Colonic mucosa (tissue), 4 donors: Measurements from ENCODE around the gene CDIPT. TPM values are rescaled to one million over a fixed set of nuclear protein-coding genes. Genes with fewer than 3 reads are reported as not detected.

ENCODE experiments used
- DNase-seq: peaks from one replicate; pipeline ENCODE4 v3.0.0-alpha.2; 2020
- H3K27ac ChIP-seq: fragments of 200-600 bp; one replicate; pipeline ENCODE4 v1.8.0; 2021
- H3K27me3 ChIP-seq: fragments of 200-600 bp; one replicate; pipeline ENCODE4 v1.8.0; 2021
- H3K36me3 ChIP-seq: fragments of 200-600 bp; one replicate; pipeline ENCODE4 v1.8.0; 2021
- H3K4me1 ChIP-seq: fragments of 200-600 bp; one replicate; pipeline ENCODE4 v1.8.0; 2021; ENCODE audit warnings: mild to moderate bottlenecking
- H3K4me3 ChIP-seq: fragments of 200-600 bp; one replicate; pipeline ENCODE4 v1.8.0; 2021
- H3K9ac ChIP-seq, 2 donors: one replicate each; pipeline ENCODE4 v1.7.0; 2013; ENCODE audit warnings: control low read depth in 2 of 2, low read depth in 2 of 2, low read length in 2 of 2
- H3K9me3 ChIP-seq: fragments of 200-600 bp; one replicate; pipeline ENCODE4 v1.8.0; 2021
- CTCF ChIP-seq: fragments of 200-600 bp; IDR thresholded peaks from one replicate; pipeline ENCODE4 v1.8.0; 2022; ENCODE audit warnings: antibody characterized with exemption, mild to moderate bottlenecking
- intact Hi-C: fragments of 100-400 bp; cut with DNase I; formaldehyde crosslinking; loops from one replicate; pipeline ENCODE4 v1.14.1; 2022
- total RNA-seq, 2 donors: library from RNA; stranded (reverse); fragmentation: NEBNext Ultra II Directional in 1 of 2; extraction: Animal tissue kit (Norgen Biotek cat#: 25700) in 1 of 2; gene quantifications; one replicate each; pipeline ENCODE4 v1.2.1, GENCODE V29; 2021
- donor health status: healthy.
- donor health status: DM: no; HTN: no; CAD: no.
- donor health status: DM: no; HTN: no; CAD: no.

Gene CDIPT
- total RNA-seq, 2 donors from 2014 or later, result 58.1 to 62.7 TPM

GRCh38 chr16:29841631-29842030, 21.4 kb downstream of the CDIPT start:
- Histone ChIP-seq H3K27ac (no peak overlapping the region), H3K4me1 (no peaks in the 10 kb centered on the region), H3K36me3 (peaks cover 73% of the 10 kb centered on the region), H3K27me3 (no peaks in the 10 kb centered on the region), H3K9ac (no peak overlapping the region), H3K9me3 (no peaks in the 10 kb centered on the region), H3K4me3 (no peak overlapping the region)
- DNase-seq, result no peak
- intact Hi-C loops, result no loop called here
- TF ChIP-seq CTCF, result no peak

DNA sequence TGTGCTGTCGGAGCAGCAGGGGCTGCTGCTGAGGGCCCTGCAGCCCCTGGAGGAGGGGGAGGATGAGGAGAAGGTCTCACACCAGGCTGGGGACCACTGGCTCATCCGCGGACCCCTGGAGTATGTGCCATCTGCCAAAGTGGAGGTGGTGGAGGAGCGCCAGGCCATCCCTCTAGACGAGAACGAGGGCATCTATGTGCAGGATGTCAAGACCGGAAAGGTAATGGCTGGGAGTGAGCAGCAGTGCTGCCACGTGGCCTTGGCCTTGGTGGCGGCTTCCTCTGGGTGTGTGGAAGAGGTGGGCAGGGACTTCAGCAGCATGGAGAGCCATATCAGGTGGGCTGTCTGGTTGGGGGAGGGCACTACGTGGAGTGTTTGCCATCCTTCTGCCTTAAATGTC, 22.8 kb downstream of the CDIPT start:
- DNase-seq, result no peak
- Histone ChIP-seq H3K36me3 (peaks cover 66% of the 10 kb centered on the region), H3K9me3 (no peaks in the 10 kb centered on the region), H3K9ac (no peak overlapping the region), H3K4me1 (no peaks in the 10 kb centered on the region), H3K27me3 (no peaks in the 10 kb centered on the region), H3K4me3 (no peak overlapping the region), H3K27ac (no peak overlapping the region)
- TF ChIP-seq CTCF, result no peak
- intact Hi-C loops, result no loop called here

DNA sequence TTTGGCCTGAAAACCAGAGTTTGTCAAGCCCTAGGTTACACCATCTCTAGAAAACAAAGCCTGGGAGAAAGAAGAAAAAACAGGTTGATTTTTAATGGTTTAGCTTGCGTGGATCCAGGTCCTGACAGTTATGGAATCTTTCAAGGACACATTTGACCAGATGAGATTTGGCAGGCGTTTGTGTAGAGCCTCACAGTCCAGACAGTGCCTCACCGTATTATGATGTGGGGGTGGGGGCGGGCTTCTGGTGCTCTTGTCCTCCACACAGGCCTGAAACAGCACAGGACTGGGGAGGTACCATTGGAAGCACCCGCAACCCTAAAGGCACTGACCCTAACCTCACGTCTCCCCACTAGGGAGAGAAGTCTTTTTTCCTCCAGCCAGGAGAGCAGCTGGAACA, 23.2 kb downstream of the CDIPT start:
- Histone ChIP-seq H3K27me3 (no peaks in the 10 kb centered on the region), H3K36me3 (peaks cover 62% of the 10 kb centered on the region), H3K9me3 (no peaks in the 10 kb centered on the region), H3K27ac (no peak overlapping the region), H3K4me3 (no peak overlapping the region), H3K4me1 (no peaks in the 10 kb centered on the region), H3K9ac (no peak overlapping the region)
- intact Hi-C loops, result no loop called here
- no peak for TF ChIP-seq CTCF
- no peak for DNase-seq

- Histone ChIP-seq H3K9me3 (no peaks in the 10 kb centered on the region), H3K9ac (no peak overlapping the region), H3K4me3 (no peak overlapping the region), H3K27me3 (no peaks in the 10 kb centered on the region), H3K27ac (no peak overlapping the region), H3K36me3 (peaks cover 66% of the 10 kb centered on the region), H3K4me1 (no peaks in the 10 kb centered on the region)
- no peak for TF ChIP-seq CTCF
- intact Hi-C loops, result loop anchor here (2.0 kb wide), 1 partner anchor 13 kb away; no protein-coding TSS in a partner anchor
- DNase-seq, result no peak
Measured at GRCh38 chr16:29837841-29838240, 25.2 kb downstream of the CDIPT start.

GRCh38 chr16:29836623-29837022, 26.4 kb downstream of the CDIPT start:
- Histone ChIP-seq H3K9ac (no peak overlapping the region), H3K27ac (no peak overlapping the region), H3K4me3 (no peak overlapping the region), H3K4me1 (no peaks in the 10 kb centered on the region), H3K27me3 (no peaks in the 10 kb centered on the region), H3K9me3 (no peaks in the 10 kb centered on the region), H3K36me3 (peaks cover 60% of the 10 kb centered on the region)
- DNase-seq, result no peak
- TF ChIP-seq CTCF, result no peak
- intact Hi-C loops, result loop anchor here (2.0 kb wide), 1 partner anchor 14 kb away; no protein-coding TSS in a partner anchor
